Heart left ventricle (tissue), 13 donors: ENCODE results near the gene TBC1D32.

Experiments used
- POLR2A ChIP-seq, 2 donors: fragments of 450-650 bp; IDR thresholded peaks; one replicate each; pipeline ENCODE4 v1.6.1; 2017; ENCODE audit warnings: antibody characterized with exemption in 2 of 2, mild to moderate bottlenecking in 2 of 2, moderate library complexity in 2 of 2
- TF ChIP-seq, protein P1 (sequence below), 12 donors: fragments of 200-600 bp; sonication (generic) in 4 of 12; IDR thresholded peaks; one replicate each; pipeline versions ENCODE4 v1.5.0 to v1.8.0; 2018 to 2022; ENCODE audit warnings: antibody characterized with exemption in 12 of 12, mild to moderate bottlenecking in 5 of 12
- donor health status: ischemic (EF 13 %, LVEDD 7.1; RV severe dilation, severe dysfunction).
- donor health status: DM: no; HTN: yes; CAD: no.
- donor health status: DM: no; HTN: no; CAD: no.
- donor health status: ischemic (EF 25% LVEDD 6.9; RV normal size, moderate dysfunction).
- donor health status: ischemic (EF 25% LVEDD 5.7; RV mildly dilated, moderate dysfunction).
- donor health status: ischemic (EF 35%, LVEDD 5.7; RV mildly dilated, moderate dysfunction).
- donor health status: nonischemic (EF 11% LVEDD 7.7; RV severe dilation, severe dysfunction).
- donor health status: DM: yes; HTN: yes; CAD: no.
- donor health status: PGD.
- donor health status: ischemic (EF 29% LVEDD 5.4; RV normal size, mild dysfunction).
- donor health status: nonischemic (EF 23%, LVEDD 6.1; RV moderate dilation, normal function).

- TF ChIP-seq, protein P1, sequence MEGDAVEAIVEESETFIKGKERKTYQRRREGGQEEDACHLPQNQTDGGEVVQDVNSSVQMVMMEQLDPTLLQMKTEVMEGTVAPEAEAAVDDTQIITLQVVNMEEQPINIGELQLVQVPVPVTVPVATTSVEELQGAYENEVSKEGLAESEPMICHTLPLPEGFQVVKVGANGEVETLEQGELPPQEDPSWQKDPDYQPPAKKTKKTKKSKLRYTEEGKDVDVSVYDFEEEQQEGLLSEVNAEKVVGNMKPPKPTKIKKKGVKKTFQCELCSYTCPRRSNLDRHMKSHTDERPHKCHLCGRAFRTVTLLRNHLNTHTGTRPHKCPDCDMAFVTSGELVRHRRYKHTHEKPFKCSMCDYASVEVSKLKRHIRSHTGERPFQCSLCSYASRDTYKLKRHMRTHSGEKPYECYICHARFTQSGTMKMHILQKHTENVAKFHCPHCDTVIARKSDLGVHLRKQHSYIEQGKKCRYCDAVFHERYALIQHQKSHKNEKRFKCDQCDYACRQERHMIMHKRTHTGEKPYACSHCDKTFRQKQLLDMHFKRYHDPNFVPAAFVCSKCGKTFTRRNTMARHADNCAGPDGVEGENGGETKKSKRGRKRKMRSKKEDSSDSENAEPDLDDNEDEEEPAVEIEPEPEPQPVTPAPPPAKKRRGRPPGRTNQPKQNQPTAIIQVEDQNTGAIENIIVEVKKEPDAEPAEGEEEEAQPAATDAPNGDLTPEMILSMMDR (IDR thresholded peaks at IDR 0.05) = no peak
- no peak for TF ChIP-seq POLR2A (IDR thresholded peaks at IDR 0.05)
Observed at GRCh38 chr6:121093928-121094327, 240.4 kb downstream of the TBC1D32 start.
